HL-60/S4 treated with retinoic acid at 250 ng/mL for 4 days and 3 days (cell line): ENCODE data around the gene PRPF38A.

ENCODE experiments used
- in situ Hi-C: fragments of 300-500 bp; cut with MboI; formaldehyde crosslinking; loops from 2 replicates; pipeline ENCODE4 v1.7.0; 2022; ENCODE audit warnings: low sequenced_read_pairs

PRPF38A gene

DNA sequence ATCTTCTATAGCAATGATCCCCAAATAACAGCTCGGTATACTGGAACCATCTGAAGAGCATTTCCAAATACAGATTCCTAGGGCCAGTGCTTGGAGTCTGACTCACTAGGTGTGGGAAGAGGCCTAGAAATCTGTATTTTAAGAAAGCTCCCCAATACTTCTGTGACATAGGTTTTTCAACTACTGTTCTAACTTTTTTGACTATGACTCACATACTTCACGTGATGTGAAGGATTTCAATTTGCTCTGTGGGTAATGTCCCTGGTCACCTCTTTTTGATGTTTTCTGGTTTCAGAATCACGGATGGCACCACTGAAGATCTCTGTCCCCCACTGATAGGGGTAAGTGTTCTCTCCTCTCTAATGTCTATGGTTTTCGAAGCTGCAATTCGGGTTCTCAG, 11.2 kb upstream of the PRPF38A start:
- in situ Hi-C loops = no loop called here

DNA sequence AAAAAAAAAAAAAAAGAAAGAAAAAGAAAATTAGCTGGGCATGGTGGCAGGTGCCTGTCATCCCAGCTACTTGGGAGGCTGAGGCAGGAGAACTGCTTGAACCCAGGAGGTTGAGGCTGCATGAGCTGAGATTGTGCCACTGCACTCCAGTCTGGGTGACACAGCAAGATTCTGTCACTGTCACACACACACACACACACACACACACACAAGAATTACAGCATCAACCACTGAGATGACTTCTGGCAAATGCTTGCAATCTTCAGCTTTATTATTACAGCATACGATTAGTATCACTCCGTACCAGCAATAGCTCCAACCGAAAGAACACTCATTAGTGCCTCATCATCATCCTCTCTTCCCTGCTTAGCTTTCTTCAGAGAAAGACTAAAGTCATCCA, 4.8 kb upstream of the PRPF38A start:
- in situ Hi-C loops = no loop called here

DNA sequence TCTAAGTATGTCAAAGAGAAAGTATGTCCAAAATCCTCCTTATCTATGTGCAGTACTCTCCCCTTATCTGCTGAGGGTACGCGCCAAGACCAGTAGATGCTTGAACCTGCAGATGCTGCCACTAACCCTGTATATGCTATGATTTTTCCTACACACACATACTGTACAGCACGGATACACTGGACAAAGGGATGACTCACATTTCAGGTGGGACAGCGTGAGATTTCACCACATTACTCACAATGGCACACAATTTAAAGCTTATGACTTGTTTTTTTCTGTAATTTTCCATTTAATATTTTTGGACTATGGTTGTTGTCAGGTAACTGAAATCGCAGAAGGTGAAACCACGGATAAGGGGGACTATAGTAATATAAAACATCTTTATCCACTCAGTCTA, 4.3 kb upstream of the PRPF38A start:
- in situ Hi-C loops = no loop called here

DNA sequence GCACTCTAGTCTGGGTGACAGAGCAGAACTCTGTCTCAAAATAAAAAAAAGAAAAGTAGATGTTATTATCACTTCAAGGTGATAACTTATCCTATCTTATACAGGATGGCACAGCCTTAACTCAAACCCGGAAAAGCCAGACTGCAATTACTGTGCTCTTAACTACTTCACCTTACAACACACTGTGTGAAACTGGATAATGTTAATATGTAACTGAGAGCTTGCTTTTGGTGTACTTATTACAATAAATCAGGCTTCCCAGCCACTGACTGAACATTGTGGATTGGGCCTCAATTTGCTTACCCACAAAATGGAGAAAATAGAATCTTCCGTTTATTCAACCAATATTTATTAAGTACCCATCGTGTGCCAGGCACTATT, 1.6 kb upstream of the PRPF38A start:
- in situ Hi-C loops = no loop called here

DNA sequence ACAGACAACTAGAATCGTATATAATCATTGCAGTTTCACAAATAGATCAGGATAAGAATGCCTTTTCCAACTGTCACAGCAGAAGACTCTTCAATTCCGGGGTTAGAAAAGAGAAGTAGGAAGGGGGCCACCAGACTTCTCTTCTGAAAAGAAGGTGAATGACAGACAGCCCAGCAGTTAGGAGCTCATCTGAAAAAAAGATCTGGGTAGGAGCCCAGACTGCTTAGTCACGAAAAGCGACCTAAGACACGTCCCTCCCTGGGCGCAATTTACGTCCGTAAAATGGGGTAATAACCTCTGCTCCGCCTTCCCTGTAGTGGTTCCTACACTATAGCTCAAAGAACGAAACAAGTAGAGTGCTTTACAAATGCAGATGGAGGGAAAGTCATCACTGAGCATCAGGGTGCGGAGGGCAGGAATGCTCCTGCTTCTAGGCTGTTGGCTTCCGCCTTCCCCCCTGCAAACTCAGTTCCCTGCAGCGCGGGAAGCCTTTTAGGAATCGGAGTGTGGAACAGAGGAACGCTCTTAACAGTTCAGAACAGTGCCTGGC, 761 bp upstream of the PRPF38A start:
- in situ Hi-C loops = no loop called here

DNA sequence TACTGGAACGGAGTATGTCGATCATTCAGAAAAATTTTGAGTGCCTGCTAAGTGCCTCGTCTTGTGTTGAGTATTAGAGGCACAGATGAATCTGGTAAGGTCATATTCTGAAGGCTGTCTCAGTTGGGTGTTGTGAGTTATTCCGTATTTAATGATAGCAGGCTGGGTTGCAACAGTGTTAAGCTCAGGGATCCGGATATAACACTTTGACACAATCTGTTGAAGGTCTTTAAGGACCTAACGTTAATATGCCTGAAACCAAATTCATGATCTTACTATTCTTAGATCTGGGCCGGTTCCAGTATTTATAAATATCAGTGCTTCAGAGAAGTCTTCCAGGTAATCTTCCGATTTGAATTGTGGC, 555 bp downstream of the PRPF38A start:
- in situ Hi-C loops = no loop called here

DNA sequence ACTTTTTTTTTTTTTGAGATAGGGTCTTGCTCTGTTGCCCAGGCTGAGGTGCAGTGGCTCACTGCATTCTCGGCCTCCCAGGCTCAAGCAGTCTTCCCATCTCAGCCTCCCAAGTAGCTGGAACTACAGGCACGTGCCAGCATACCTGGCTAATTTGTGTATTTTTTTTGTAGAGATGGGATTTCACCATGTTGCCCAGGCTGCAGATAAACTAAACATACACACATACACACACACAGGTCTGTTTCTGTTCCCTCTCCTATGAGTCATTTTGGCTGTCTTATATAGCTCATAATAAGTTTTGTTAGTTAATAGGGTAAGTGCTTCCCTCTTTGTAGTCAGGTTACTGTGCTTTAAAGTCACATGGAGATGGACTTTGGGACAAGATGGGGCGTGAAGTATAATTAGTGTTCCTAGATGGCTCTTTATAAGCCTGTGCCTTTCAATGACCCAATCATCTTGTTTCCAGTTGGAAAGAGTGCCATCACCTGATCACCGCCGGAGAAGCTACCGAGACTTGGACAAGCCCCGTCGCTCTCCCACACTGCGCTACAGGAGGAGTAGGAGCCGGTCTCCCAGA, 9.1 kb downstream of the PRPF38A start:
- in situ Hi-C loops = no loop called here

DNA sequence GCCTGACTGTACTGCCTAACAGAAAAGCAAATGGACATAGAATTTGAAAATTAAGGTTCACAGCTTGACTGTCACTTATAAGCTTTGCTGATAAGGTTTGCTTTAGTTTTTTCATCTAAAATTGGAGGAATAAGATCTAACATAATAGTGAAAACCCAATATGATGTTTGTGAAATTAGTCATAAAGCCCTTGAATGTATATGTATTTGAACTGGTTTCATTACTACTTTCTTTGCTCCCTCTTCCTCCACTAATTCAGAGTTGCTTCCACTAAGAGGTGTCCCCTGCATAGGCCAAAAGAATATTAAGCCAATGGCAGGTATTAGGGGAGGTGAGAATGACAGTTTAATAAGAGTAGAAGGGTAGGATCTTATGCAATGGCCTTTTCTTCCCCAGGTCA, 10.5 kb downstream of the PRPF38A start:
- in situ Hi-C loops = no loop called here

DNA sequence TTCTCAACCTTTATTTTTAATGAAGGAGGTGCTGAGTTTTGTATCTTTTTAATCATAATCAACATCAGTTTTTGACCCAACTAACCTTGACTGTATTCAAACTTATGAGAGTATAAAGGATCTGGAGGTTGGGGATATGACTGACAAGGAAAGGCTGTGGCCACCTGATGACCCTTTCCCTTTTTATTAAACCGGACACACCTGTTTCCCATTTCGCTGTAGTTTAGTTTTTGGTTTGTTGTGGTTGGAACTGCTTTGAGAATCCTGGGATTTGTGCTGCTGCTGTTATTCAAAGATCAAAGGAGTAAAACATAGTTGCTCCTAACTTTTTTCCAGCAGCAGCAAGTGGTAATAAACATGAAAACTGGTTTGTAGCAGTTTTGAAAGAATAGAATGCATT, 12.4 kb downstream of the PRPF38A start:
- in situ Hi-C loops = no loop called here

DNA sequence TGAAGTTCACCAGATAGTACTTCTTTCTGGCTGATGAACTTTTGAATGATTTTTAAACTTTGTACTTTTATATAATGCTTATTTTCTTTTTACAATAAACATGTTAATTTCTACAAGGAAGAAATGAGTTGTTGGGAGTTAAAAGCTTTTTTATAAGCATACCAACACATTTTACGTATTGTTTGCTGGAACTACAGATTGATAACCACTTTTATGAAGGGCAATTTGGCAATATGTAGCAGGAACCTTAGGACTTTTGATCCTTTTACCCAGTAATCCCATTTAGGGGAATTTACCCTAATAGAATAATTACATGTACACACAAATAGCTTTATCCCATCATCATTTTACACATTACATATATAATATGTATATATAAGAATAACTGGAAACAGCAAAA, 16.3 kb downstream of the PRPF38A start:
- in situ Hi-C loops = no loop called here

DNA sequence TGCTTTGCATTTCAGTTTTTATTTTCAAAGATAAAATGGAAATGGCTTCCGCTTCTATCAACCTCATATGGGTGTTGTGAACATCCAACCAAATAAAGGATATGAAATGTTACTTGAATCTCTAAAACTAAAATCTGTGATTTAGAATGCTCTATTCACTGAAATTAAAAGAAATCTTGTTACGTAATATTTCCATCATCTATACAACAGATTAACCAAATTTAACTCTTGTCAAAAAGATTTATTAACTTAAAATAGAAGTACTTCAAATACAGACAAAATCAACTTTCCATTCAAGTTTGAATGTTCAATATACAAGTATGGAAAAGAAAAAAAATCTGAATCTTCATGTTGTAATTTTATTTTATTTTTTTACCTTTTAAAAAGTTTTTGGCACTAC, 18.7 kb downstream of the PRPF38A start:
- in situ Hi-C loops = no loop called here

DNA sequence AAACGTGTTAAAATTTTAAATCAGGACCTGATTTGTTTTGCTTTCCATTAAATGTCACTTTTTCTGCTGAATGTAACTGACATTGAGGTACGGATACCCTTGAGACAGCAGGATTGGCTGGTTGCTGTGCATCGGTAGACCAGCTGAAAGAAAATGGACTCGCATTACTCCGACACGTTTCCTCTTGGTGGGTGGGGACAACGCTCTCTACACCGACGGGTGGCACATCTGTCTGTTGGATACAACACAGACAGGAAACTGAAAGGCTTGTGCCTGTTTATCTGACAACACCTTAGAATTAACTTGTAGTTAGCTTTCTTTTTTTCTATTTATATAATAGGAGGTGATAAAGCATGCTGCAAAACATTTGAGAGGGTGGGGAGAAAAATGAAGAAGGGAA, 19.4 kb downstream of the PRPF38A start:
- in situ Hi-C loops = no loop called here

DNA sequence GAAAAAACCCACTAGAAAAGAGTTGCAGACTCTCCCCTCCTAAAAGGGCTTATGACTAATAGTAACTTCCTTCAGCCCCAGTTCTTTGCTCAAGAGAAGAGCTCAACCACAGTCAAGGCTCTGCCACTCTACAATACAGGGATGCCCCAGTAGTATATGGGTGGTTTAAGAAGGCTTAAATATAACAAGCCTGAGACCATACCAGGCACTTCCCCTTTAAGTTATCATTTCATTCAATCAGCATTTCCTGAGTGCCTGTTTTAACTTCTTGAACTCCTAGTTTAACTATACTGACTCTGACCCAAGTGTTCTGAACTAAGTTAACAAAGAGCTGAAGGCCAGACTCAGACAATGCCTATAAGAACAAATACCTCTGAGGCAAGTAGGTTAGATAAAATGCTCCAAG, 19.8 kb downstream of the PRPF38A start:
- in situ Hi-C loops = no loop called here

DNA sequence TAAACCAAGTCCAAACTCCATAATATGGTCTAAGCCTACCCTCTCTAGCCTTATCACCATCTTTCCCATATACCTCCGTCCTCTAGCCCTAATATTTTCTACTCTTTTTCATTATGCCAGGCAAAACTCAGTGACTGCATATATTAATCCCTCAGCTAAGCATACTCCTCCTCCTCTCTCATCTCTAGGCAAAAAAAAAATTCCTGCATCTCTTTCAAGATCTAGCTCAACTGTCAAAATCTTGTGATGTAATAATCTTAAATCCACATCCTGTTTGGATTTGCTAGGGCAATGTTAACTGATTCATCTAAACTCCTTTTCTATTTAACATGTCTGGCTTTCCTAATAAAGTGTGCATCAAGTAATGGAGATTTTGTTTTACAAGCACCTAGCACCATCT, 20.4 kb downstream of the PRPF38A start:
- in situ Hi-C loops = no loop called here

DNA sequence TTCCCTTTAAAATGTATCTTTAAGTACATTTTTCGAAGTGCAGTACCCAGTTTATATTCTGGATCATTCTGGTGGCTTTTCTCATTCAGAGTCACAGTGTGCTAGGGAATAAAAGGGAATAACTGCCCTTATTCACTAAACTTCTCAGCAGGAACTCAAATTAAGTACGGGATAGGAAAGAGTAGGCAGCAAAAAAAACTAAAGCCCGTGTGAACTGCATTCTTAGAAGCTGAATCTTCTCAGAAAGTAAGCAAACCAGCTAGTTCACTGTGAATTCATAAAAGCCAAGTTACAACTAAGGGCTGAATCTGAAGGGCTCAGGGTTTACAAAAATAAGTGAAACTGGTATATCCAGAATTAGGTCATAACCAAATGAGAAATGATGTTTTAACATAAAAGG, 22.0 kb downstream of the PRPF38A start:
- in situ Hi-C loops = no loop called here

DNA sequence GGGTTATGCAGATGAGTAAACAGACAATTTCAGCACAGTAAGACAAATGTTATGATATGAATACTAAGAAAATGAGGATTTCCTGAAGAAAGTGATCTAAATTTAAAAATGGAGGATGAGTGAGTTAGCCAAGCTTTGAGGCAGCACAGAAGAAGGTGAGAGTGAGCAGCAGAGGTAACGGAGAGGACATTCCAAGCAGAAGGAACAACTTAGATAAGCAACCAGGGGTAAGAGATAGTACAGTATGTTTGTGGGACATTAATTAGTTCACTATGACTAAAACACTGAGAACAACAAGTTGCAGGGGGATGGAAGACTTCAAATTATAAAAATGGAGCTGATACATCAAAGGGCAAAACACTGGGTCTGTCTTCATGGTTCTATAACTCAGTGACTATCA, 22.8 kb downstream of the PRPF38A start:
- in situ Hi-C loops = no loop called here

DNA sequence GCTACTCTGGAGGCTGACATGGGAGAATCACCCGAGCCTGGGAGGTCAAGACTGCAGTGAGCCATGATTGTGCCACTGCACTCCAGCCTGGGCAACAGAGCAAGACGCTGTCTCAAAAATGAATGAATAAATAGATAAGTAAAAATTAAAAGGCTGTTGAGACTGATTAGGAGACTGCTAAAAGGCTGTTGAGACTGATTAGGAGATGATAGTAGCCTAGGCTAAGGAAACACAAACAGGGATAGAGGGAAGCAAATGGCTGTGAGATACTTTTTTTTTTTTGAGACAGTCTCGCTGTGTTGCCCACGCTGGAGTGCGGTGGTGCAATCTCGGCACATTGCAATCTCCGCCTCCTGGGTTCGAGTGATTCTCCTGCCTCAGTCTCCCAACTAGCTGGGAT, 28.4 kb downstream of the PRPF38A start:
- in situ Hi-C loops = no loop called here

DNA sequence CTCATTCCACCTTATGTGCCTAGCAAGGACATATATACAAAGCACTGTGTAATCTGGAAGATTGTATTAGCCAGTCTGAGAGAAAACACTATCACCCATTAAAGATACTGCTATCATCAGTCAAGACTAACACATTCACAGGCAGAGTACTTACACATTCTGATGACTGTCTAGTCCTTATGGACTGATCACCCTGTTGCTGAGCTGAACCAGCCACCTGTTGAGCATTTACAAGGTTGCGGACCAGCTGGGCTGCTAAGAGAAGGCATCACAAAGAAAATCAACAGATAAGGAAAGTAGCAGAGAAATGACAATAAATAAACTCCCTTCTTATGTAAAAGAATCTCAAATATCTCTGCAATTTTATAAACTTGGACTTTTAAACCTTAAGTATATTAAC, 30.8 kb downstream of the PRPF38A start:
- in situ Hi-C loops = no loop called here

DNA sequence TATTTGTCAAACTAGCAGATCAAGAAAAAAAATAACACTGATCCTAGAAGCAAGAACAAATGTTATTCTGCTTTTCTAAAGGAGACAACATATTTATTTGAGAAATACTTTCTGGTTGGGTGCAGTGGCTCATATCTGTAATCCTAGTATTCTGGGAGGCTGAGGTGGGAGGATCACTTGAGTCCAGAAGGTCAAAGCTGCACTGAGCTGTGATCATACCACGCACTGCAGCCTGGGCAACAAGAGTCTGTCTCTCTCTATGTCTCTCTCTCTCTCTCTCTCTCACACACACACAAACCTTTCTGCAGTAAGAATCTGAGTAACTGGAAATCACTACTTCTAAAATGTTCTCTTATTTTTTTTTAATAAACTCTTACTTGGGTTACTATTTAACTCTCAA, 31.2 kb downstream of the PRPF38A start:
- in situ Hi-C loops = no loop called here

DNA sequence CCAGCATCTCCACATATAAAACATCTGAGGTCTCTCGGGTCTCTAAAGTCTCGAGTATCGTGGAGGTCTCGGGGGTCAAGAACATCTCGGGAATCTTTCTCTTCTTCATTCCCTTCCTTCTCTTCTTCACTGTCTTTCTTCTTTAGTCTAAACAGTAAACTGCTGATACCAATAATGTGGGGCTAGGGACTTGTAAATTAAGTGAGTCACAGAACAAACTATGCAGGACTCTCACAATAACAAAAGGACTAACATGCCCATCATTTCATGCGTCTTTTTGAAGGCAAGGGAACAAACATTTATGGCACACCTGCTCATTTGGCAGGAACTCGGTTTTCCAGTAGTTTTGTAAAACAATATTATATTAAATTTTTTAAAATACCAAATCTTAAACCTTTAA, 32.4 kb downstream of the PRPF38A start:
- in situ Hi-C loops = no loop called here

DNA sequence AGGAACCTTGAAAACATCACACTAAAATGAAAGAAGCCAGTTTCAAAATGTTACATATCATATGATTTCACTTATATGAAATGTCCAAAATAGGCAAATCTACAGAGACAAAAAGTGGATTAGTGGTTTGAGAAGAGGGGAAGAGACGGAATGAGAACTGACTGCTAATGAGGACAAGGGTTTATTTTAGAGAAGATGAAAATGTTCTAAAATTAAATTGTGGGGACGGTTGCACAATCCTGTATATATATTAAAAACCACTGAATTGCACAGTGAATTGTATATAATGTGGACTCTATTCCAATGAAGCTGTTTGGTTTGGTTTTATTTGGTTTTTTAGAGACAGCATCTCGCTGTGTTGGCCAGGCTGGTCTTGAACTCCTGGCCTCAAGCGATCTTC, 35.6 kb downstream of the PRPF38A start:
- in situ Hi-C loops = no loop called here

DNA sequence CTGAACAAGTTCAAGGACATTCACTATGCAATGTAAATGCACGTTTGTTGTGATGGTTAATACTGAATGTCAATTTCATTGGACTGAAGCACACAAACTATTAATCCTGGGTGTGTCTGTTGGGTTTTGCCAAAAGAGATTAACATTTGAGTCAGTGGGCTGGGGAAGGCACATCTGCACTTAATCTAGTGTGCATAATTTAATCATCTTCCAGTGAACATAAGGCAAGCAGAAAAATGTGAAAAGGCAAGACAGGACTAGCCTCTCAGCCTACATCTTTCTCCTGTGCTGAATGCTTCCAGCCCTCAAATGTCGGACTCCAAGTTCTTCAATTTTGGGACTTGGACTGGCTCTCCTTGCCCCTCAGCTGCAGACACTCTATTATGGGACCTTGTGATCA, 40.1 kb downstream of the PRPF38A start:
- in situ Hi-C loops = no loop called here

DNA sequence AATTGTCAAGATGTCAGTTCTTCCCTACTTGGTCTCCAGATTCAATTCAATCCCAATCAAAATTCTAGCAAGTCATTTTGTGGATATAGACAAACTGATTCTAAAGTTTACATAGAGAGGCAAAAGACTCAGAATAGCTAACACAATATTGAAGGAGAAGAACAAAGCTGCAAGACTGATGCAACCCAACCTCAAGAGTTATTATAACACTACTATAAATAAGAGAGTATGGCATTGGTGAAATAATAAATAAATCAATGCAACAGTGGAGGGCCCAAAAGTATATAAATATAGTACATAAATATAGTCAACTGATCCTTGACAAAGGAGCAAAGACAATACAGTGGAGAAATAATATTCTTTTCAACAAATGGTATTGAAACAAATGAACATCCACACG, 49.7 kb downstream of the PRPF38A start:
- in situ Hi-C loops = no loop called here

DNA sequence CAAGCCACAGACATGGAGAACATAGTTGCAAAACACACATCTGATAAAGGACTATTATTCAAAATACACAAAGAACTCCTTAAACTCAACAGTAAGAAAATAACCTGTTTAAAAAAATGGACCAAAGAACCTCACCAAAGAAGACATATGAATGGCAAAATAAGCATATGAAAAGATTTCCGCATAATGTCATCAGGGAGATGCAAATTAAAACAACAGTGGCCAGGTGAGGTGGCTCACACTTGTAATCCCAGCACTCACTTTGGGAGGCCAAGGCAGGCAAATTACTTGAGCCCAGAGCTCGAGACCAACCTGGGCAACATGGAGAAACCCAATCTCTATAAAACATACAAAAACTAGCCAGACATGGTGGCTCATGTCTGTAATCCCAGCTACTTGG, 50.4 kb downstream of the PRPF38A start:
- in situ Hi-C loops = no loop called here
